HG02840 (cell line): ENCODE measurements around the gene OOSP2.
"Not testable (repeated sequence)": the region's sequence is repeated elsewhere in the genome, so short reads cannot be mapped to it uniquely, and the experiment has no call there.

Experiments
- ATAC-seq: cut with Tn5 transposase; IDR thresholded peaks from one replicate; pipeline ENCODE4 v1.9.1; 2021; ENCODE audit warnings: mild to moderate bottlenecking, moderate library complexity, moderate number of reproducible peaks; ENCODE audit not compliant: unreplicated experiment, low FRiP score

OOSP2 gene, protein sequence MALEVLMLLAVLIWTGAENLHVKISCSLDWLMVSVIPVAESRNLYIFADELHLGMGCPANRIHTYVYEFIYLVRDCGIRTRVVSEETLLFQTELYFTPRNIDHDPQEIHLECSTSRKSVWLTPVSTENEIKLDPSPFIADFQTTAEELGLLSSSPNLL

GRCh38 chr11:60040109-60040508, at the start of gene OOSP2:
Gene OOSP2, plus strand, starts transcription at chr11:60040409. Its CDS starts 51 bp downstream, at chr11:60040460.
- ATAC-seq = no peak

GRCh38 chr11:59990421-59990820, 49.8 kb upstream of the OOSP2 start:
- no peak for ATAC-seq

- no peak for ATAC-seq
Measured at GRCh38 chr11:59992425-59992824, 47.8 kb upstream of the OOSP2 start.

DNA sequence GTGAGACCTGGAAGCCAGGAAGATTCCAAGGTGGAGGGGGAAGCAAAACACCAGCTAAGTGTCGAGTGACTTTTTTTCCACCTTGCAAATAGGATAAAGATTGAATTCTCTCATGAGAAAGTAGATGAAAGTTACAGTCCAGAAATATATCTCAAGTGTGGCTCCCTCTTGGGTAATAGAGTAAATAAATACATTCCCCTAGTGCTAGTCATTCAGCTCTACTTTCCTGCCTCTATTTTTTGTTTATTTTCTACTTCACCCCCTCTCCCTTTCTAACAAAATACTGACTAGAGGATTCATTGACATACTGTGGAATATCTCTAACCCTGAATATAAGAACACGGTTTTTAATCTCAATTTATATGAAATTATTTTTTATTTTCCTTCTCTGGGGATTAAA, 42.4 kb upstream of the OOSP2 start:
- no peak for ATAC-seq

DNA sequence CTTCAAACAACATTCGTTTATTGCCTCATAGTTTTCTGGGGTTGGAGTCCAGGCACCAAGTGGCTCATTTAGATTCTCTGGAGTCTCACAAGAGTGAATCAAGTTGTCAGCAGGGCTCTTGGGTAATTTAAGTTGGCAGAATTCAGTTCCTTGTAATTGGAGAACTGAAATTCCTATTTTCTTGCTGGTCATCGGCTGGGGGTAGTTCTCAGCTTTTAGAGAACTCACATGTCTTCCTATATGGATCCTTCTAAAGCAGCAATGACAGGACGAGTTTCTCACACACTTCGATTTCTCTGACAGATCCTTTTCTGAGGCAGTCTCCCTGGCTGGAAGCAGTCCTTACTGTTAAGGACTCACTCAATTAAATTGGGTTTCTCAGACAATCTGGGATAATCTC, 40.5 kb upstream of the OOSP2 start:
- ATAC-seq = no peak

DNA sequence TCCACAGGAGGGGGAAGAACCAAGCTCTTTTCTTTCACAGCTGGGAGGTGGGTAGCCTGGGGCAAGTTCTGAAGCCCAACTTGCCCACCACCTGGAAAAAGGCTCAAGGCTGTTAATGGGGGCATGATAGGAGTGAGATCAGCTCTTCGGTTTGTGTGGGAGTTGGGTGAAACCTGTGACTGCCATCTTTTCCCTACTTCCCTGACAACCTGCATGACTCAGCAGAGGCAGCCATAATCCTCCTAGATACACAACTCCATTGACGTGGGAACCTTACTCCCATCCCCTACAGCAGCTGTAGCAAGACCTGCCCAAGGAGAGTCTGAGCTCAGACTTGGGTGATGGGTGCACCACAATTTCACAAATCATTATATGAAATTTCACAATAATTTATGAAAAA, 36.5 kb upstream of the OOSP2 start:
- ATAC-seq = no peak

GRCh38 chr11:60005360-60005759, 34.8 kb upstream of the OOSP2 start:
- no peak for ATAC-seq

DNA sequence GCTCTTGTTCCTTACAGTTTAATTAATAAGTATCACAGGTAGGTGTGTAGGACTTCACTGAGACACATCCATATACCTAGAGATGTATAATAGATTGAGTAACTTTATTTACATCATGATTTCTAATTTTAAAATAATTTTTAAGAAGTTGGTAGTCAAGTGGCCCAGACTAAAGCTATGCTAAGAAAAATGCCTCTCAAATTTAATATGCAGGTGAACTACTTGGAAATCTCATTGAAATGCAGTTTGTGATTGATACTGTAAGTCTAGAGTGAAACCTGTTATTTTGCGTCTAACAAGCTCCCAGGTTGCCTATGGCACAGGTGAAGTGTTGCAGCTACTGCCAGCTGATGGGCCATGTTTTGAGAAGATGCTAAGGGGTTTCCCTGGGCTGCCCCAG, 23.3 kb upstream of the OOSP2 start, which contains the start of gene OOSP4B:
TSS of gene OOSP4B (plus strand) at position 301 of the 400 bp plus-strand sequence.
- ATAC-seq = no peak

DNA sequence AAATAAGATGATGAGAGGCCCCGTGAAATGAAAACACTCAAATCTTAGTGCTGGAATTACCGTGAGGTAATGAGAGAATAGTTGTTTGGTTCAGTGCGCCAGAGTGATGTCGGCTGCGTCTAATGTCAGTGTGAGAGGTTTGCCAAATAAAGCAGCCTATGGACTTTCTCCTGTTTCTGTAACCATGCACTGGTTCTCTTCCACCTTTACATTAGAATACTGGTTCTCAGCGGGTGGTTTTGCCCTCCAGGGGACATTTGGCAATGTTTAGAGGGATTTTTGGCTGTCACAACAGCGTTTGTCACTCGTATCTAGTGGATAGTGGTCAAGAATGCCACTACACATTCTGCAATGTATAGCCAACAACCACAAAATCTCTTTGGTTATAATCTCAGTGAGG, 22.2 kb upstream of the OOSP2 start:
- no peak for ATAC-seq

- not testable (repeated sequence) for ATAC-seq
Measured at GRCh38 chr11:60020376-60020775, 19.8 kb upstream of the OOSP2 start.

- ATAC-seq = no peak
Measured at GRCh38 chr11:60029015-60029632, 11.1 kb upstream of the OOSP2 start.

DNA sequence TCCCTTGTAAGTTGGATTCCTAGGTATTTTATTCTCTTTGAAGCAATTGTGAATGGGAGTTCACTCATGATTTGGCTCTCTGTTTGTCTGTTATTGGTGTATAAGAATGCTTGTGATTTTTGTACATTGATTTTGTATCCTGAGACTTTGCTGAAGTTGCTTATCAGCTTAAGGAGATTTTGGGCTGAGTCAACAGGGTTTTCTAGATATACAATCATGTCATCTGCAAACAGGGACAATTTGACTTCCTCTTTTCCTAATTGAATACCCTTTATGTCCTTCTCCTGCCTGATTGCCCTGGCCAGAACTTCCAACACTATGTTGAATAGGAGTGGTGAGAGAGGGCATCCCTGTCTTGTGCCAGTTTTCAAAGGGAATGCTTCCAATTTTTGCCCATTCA, 10.2 kb downstream of the OOSP2 start:
- not testable (repeated sequence) for ATAC-seq

- not testable (repeated sequence) for ATAC-seq
Measured at GRCh38 chr11:60050839-60051238, 10.6 kb downstream of the OOSP2 start.

- no peak for ATAC-seq
Measured at GRCh38 chr11:60056349-60056969, 16.2 kb downstream of the OOSP2 start, which contains the start of gene MS4A3. Gene MS4A3, plus strand, starts transcription at chr11:60056665. Its CDS starts 4,496 bp downstream, at chr11:60061161.

DNA sequence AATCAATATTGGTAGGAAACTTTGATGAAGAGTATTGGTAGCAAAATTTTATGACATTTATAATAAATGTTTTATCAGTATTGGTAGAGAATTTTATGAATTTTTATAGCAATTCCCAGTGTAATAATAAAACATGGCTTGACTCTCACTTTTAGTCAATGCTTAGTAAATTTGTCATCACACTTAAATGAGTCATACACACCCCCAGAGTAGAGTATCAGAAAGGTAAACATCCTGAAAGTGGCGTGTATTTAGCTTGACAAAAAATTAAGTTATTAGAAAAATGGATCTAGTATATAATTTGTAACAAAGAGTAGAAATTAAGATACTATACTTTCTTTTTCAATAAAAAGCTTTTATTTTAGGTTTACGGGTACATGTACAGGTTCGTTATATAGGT, 18.8 kb downstream of the OOSP2 start:
- no peak for ATAC-seq

GRCh38 chr11:60059521-60060240, 19.5 kb downstream of the OOSP2 start:
- no peak for ATAC-seq

- ATAC-seq = no peak
Measured at GRCh38 chr11:60064111-60064510, 23.9 kb downstream of the OOSP2 start.

DNA sequence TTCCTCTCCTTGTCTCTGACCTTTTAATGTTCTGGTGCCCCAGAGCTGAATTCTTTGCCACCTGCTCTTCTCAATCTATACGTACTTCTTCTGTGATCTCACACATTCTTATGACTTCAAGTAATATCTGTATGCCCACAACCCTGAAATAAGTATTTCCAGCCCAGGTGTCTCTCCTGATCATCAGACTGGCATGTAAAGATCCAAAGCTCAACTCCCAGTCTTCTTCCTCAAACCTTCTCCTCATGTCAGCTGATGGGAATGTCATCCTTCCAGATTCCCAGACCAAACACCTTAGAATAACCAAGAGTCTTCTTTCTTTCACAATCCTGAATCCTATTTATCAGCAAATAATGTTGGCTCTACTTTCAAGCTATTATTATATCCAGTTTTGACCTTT, 25.6 kb downstream of the OOSP2 start:
- ATAC-seq = no peak

GRCh38 chr11:60069450-60069849, 29.2 kb downstream of the OOSP2 start:
- no peak for ATAC-seq

DNA sequence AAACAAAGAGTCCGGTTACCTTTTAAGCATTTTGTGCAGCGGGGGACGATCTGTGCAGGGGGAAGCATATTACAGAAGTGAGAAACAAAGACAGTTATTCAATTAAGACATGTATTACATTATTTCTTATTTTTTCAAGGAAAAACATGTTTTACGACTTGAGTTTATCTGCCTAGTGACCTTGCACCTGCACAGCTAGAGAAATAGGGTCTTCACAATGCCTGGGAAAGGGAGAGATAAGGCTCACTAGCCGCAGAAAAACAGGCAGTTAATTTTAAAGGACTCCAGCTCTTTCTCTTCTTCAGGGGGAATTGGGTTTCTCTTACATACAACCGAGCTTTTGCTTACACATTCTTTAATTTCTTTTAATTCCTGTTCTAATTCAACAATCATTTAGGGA, 31.4 kb downstream of the OOSP2 start:
- ATAC-seq = not testable (repeated sequence)

GRCh38 chr11:60077216-60077817, 37.1 kb downstream of the OOSP2 start:
- no peak for ATAC-seq
